G401 (cell line): Measurements from ENCODE around the gene B4GALT4. TPM values are rescaled to one million over a fixed set of nuclear protein-coding genes. Genes with fewer than 3 reads are reported as not detected.

Experiments used
- total RNA-seq: library from RNA; depleted of rRNA; stranded (reverse); fragments of >200 nt; shearing (Covaris generic); gene quantifications from 2 replicates; pipeline ENCODE4 v1.2.3, GENCODE V29; 2014; rRNA removed

The B4GALT4 gene
- total RNA-seq, 1 experiment from 2014 or later: 17.8 TPM

Other genes with a start within 250 kb of the B4GALT4 start
- not detected in 2 replicates for gene IGSF11, start 206.0 kb downstream of the B4GALT4 start, total RNA-seq
- not detected in 2 replicates for gene TEX55, start 94.7 kb downstream of the B4GALT4 start, total RNA-seq
- gene UPK1B, start 67.3 kb downstream of the B4GALT4 start, total RNA-seq: not detected in 2 replicates
- gene ARHGAP31, start 53.5 kb upstream of the B4GALT4 start, total RNA-seq: not detected in 2 replicates
- gene TMEM39A, start 222.7 kb upstream of the B4GALT4 start, total RNA-seq: 26.6 and 31.2 TPM in 2 replicates
- gene POGLUT1, start 228.1 kb upstream of the B4GALT4 start, total RNA-seq: 5.5 and 31.4 TPM in 2 replicates